Superior temporal gyrus (tissue), 1 donor: ENCODE measurements around the gene UNC45B.
"Not testable (repeated sequence)": the region's sequence is repeated elsewhere in the genome, so short reads cannot be mapped to it uniquely, and the experiment has no call there.

Experiments
- DNase-seq: peaks from one replicate; pipeline ENCODE4 v3.0.0-alpha.2; 2016; ENCODE audit errors: extremely low spot score

Gene UNC45B

DNA sequence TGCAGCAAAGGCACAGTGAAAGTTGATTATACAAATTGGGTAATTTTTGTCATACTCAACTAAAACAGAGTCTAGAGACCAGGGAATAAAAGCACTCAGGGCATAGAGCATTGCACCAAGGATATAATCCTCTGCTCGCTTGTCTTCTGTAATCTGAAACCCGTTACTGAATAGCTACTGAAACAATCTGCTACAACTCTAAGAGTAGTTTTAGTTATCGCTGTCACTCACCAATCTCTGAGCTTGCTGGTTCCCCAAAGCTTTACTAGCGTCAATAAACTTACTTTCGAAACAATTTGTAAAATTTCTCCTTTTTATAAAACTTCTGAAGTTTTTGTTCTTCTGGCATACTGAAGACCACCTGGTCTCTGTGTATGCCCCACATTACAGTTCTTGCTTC, 69.5 kb downstream of the UNC45B start:
- no peak for DNase-seq

- no peak for DNase-seq
These were observed 71.3 kb downstream of the UNC45B start for GRCh38 chr17:35218915-35219314.

DNA sequence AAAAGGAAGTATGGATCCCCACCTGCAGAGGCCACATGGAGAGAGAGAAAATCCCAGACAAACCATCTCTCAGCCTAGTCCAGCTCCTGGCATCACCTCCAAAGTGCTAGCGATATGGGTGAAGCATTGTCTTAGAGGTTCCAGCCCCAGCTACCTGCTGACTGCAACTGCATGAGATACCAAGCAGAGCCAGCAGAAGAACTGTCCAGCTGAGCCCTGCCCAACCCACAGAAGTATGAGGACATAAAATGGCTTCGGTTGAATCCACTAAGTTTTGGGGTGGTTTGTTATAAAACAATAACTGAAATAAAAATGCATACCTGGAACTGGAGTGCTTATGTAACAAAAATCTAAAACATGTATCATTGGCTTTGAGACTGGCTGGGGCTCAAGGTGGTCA, 74.8 kb downstream of the UNC45B start:
- DNase-seq: no peak

GRCh38 chr17:35224436-35224835, 76.8 kb downstream of the UNC45B start:
- DNase-seq: no peak

DNA sequence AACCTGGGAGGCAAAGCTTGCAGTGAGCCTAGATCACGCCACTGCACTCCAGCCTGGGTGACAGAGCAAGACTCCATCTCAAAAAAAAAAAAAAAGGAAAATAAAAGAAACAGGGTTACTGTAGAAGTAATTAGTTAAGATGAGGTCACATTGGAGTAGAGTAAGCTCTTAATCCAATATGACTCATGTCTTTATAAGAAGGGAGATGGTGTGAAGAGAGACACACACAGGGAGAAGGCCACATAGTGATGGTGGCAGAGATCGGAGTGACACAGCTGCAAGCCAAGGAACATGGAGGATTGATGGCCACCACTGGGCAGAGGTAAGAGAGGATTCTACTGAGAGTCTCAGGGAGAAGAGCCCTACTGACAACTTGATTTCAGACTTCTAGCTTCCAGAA, 79.9 kb downstream of the UNC45B start:
- DNase-seq: no peak

- no peak for DNase-seq
These were observed 82.0 kb downstream of the UNC45B start for GRCh38 chr17:35229638-35230037.

- not testable (repeated sequence) for DNase-seq
These were observed 86.7 kb downstream of the UNC45B start for GRCh38 chr17:35234315-35234714.

DNA sequence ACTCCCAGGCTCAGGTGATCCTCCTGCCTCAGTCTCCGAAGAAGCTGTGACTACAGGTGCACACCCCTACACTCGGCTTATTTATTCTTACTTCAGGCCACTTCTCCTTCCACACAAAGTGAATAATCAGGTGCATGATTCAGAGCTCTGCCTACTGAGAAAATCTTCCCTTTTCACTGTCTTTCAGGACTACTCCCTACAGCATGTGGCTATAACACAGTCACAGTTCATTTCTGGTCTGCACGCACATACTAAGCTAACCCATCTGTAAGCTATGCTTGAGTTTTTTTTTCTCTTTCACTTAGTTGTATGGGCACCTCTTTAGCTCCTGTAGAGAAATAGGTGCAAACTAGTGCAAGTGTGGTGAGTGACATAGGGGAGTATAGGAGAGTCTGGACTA, 87.7 kb downstream of the UNC45B start:
- DNase-seq: no peak

GRCh38 chr17:35235917-35236316, 88.3 kb downstream of the UNC45B start:
- DNase-seq: no peak

- no peak for DNase-seq
These were observed 89.2 kb downstream of the UNC45B start for GRCh38 chr17:35236821-35237220.

GRCh38 chr17:35238821-35239220, 91.2 kb downstream of the UNC45B start:
- peak; percentile 25 for DNase-seq
